Suppressor macrophage (primary cell): ENCODE results near the gene CLEC16A.
A peak's percentile ranks its signal among the peaks of the same experiment; 100 is the strongest.
"Not testable (repeated sequence)": the region's sequence is repeated elsewhere in the genome, so short reads cannot be mapped to it uniquely, and the experiment has no call there.

Experiments
- DNase-seq, 4 experiments: peaks; one replicate each; pipeline ENCODE4 v3.0.0-alpha.2; 2020 to 2022

CLEC16A gene

DNA sequence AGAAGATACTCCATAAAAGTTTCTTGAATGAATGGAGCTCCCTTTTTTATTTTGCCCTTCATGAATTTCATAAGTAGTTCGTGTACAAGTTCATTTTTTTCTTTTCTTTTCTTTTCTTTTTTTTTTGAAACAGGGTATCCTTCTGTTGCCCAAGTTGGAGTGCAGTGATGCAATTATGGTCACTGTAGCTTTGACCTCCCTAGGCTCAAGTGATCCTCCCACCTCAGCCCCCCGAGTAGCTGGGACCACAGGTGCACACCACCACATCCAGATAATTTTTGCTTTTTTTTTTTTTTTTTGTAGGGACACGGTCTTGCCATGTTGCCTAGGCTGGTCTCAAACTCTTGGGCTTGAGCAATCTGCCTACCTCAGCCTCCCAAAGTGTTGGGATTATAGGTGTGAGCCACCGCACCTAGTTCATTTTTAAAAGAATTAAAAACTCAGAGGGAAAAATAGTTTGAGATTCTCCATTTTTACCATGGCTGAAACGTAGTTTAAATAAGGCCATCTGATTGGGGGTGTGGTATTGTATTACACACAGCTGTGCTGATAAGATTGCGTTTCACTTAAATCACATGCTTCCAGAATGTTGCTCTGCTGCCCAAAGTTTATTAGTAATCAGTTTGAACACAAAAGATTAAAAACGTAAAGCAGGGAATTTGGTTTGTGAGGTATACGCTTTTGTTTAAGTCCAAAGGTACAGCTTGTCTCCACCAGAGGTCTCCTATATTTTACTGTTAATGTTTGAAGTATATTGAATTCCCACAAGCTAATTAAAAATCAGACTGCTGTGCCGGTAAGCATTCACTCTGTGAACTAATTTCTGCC lies 157.5 kb downstream of the CLEC16A start:
- no peak for DNase-seq

DNA sequence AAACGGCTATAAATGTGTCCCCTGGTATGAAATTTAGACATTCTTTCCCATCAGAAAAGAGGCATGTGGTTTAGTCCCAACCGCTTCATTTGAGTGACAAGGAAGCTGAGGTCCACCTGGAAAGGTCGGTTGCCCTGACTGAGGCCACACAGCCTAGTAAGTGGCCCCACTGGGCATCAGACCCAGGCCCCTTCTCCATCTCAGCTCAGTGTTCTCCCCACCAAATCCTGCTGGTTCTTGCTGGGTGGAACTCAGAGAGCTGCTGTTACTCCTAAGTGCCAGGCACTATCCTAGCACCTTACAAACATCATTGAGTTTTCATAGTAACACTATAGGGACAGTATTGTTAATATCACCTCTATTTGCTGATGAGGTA lies 158.1 kb downstream of the CLEC16A start:
- no peak for DNase-seq

DNA sequence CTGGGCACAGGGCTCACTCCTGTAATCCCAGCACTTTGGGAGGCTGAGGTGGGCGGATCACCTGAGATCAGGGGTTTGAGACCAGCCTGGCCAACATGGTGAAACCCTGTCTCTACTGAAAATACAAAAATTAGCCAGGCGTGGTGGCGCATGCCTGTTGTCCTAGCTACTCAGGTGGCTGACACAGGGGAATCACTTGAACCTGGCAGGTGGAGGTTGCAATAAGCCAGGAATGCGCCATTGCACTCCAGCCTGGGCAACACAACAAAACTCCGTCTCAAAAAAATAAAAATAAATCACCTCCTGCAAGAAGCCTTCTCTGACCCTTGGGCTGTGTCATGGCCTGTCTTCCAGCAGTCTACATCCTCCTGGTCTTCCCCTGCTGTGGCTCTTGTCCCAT lies 158.9 kb downstream of the CLEC16A start:
- not testable (repeated sequence) for DNase-seq

DNA sequence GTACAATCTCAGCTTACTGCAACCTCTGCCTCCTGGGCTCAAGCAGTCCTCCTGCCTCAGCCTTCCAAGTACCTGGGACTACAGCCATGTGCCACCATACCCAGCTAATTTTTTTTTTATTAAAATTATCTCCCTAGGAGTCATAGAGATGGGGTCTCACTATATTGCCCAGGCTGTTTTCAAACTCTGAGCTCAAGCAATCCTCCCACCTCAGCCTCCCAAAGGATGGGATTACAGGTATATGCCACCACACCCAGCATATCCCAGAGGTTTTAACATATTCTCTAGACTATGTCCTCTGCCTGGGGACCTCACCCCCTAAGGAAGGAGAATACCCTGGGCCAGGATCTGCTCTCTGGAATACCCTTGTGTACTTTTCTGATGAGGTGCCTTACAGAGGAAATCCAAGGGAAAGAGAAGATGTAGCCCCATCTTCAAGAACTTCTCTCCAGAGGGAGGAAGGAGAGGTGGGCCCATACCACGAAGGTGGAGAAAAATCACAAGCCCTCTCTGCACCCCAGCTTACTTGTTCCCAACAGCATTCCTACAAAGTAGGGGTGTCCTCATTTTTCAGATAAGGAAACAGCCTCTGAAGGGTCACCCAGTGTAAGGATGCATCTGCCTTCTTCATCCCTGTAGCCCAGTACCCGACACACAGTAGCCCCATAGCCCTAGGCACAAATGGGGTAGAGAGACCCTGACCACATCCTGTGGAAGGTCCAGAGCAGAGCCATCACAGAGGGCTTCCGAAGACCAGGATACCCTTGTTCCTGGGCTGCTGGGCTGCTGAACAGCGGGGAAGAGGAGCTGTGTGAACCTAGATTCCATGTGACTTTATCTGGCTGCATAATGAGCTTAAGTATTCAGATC lies 160.0 kb downstream of the CLEC16A start:
- DNase-seq: no peak

DNA sequence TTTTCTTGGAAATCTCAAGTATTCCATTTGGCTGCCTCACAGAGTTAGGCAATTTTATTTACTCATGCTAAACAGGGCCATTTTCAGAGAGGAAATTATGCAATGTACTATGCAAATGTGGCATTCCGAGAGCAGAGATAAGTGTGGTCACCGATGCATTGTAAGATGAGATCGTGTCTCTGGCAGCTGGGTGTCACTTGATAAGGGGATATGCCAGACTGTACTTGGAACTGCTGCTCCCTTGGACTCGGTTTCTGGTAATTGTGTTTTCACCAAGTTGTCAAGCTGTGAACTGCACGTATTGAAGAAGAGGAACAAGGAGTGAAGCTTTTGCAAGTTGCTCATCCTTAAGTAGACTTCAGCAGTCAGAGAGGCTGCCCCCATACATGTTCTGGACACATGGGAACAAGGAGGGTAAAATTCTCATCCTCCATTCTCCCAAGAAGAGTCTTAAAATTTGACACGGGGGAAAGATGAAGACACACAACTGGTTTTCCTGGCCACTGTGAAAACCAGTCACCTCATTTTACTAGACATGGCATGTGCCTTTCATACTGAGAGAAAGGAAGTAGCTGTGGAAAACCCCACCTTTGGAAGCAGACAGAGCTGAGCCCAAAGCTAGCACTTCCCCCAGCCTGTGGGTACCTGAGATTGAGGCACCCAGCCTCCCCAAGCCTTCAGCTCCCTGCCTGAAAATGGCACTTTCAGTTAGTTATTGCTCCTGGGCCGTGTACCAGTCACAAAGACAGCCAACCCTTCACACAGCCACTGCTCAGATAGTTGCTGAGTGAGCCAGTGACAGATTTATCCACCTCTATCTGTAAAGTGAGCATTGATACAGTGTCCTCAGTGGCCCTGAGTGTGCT lies 160.9 kb downstream of the CLEC16A start:
- DNase-seq: peak; percentile 54 to 76 (median 62)

DNA sequence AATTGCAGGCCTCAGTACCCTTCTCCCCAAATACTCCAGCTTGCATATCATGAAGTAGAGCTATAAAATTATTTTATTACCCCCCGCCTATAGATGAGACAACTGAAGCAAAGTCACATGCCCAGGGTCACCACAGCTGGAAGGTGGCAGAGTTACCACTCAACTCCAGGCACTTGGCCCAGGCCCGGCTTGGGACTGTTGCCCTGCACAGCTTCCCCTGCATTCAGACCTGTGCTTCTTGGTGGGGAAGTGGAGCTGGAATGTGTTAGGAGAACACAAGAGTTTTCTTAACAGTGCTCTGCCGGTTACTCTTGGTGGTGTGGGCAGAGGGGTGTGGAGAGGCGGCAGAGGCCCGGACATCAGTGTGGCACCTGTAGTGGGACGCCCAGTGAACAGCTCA lies 162.4 kb downstream of the CLEC16A start:
- no peak for DNase-seq

DNA sequence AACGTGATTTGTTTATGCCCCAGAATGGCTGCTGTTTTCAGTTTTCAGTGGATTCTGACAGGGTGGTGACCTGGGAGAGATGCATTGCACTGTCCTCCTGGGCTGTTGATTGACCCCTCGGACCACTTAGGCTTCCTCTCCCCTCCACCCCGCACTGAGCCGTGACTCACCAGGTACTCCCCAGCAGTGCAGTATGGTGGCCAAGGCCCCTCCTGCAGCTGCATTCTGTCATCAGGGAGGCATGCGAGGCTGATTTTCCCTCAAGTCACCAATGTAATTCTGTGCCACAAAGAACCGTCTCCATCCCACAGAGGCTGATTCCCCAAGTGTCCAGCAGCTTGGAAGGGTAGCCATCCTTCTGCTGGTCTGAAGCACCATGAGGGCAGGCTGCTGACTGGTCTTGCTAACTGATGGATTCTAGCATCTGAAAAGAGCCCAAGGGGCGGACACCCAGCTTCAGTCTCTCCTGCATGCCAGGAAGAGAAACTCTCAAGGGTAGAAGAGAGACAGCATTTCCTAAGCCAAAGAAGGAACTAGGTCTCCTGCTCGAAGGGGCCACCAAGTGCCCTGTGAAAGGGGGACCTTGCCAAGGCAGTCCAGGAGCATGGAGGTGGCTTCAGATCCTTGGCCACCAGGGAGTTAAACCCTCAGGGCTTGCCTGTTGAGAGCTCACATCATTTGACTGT lies 163.6 kb downstream of the CLEC16A start:
- DNase-seq: no peak

DNA sequence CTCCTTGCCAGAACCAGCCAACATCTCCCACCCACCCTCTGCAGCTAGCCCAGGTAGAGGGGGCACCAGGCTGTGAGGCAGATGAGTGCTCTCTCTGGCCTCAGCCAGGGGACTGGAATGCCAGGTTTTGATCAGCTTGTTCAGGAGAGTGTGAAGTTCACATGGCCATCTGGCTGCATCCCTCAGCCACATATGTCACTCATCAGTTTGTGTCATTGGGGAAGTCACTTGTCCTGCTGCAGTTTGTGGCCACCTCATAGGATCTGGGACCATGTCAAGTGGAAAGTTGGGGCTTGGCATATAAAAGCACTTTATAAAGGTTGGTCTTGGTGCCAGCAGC lies 164.1 kb downstream of the CLEC16A start:
- DNase-seq: no peak

DNA sequence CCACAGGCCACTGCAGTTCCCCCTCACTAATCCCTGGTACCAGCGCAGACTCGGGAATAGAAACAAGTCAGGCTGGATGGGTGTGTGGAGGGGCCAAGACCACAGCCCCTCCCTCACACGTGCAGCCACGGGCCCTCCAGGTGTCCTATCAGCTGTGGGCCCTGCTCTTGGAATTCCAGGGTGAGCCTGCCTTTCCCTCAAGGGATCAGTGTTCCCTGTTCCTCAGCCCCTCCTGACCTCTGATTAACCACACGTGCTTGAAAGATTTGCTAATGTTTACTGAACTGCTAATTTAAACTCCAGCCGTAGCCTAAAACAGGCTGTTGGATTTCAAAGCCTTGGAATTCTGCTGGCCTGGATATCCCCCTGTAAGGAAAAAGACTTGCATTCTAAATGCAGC lies 165.2 kb downstream of the CLEC16A start:
- DNase-seq: no peak

DNA sequence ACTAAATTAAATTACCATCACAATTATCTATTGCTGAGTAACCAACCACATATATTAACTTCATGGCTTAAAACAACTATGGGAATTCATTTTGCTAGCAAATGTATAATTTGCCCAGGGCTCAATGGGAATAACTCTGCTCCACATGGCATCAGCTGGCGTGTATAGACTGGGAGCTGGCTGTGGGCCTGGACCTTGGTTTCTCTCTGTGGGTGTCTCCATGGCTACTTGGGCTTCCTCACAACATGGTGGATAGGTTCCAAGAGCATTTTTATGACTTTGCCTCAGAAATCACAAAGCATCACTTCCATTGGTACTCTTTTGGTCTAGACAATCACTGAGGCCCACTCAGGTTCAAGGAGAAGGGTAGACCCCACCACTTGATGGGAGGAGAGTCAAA lies 166.8 kb downstream of the CLEC16A start:
- DNase-seq: no peak

DNA sequence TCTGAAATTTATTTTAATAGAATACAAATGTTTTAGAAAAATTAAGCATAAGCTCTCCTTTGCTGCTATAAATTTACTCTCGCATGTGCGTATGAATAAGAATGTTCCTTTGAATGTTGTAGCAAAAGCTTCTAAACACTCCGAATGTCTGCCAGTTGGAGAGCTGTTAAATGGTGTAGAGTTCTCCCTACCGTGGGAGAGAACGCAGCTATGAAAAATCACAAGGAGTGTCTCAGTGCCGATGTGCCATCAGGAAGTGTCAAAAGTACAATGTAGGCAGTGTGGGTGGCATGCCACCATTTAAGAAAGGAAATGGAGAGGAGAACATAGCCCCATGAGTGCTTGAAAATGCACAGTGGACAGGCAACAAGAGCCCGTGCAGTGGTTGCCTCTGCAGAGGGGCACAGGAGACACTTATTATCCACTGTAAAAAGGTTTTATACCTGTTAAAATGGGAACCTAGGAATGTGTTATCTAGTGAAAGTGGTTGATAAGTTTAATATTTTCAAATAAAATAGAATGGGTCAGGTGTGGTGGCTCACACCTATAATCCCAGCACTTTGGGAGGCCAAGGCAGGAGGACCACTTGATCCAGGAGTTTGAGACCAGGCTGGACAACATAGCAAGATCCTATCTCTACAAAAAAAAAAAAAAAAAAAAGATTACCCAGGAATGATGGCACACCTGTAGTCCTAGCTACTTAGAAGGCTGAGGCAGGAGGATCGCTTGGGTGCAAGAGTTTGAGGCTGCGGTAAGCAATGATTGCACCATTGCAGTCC lies 167.7 kb downstream of the CLEC16A start:
- DNase-seq: peak in 2 of 4 experiments; percentile 14 to 16

DNA sequence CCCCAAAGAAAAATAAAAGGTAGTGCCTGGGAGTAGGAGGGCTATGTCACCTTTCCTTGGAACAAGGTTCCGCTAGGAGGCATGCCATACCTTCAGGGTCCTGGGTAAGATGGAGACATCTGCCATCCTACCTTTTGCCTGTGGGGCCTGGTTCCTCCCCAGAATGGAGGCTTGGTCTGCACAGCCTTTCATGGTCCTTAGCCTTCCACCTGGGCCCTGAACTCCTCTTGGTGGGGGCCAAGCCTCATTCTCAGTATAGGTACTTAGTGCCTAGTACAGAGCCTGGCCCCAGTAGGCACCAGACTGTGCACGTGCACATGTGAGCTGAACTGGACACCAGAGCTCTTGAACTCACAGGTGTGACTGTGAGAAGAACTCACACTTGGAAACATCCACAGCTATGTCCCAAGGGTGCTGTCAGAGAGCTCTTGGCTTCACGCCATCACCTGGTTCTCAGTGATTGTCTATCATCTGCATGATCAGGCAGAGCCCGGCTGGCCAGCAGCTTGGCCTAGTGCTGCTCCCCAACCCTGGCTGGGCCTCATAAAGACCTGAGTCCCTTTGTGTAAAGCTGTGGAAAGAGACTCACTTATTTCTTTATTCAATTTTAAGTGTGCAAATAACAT lies 168.5 kb downstream of the CLEC16A start:
- no peak for DNase-seq

DNA sequence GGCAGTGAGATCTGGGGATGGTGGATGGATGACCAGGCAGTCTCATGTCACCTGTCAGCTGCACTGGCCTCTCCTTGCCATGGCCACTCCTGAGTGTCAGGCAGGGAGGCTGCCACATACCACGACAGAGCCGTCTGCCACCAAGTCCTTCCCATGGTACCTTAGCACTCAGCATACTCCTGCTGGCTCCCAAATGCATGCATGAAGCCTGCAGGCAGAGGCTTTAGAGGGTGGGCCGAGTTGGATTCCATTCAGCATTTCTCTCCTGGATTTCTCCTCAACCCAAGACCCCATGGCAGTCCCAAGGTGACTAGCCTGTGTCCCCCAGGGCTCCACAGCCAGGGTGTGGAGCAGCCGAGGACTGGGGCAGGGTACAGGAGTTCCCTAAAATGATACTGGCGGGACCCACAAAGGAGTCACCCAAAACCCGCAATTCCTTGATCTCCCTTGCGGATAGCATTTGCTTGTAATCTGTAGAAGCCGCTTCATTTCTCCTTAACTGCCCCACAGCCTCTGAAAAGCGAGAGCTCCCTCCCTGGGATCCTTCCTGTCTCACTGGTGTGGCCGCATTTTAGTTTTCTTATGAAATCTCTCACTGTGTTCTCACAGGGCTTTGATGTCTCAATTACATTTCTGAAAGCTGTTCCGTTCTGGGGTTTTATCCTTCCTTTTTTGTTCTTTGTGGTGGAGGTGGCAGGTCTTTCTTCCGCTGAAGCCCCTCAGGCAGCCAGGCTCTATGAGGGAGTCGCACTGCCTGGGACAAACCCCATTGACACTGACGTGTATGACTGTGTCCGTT lies 170.2 kb downstream of the CLEC16A start:
- peak in 3 of 4 experiments; percentile 23 to 39 (median 38) for DNase-seq

DNA sequence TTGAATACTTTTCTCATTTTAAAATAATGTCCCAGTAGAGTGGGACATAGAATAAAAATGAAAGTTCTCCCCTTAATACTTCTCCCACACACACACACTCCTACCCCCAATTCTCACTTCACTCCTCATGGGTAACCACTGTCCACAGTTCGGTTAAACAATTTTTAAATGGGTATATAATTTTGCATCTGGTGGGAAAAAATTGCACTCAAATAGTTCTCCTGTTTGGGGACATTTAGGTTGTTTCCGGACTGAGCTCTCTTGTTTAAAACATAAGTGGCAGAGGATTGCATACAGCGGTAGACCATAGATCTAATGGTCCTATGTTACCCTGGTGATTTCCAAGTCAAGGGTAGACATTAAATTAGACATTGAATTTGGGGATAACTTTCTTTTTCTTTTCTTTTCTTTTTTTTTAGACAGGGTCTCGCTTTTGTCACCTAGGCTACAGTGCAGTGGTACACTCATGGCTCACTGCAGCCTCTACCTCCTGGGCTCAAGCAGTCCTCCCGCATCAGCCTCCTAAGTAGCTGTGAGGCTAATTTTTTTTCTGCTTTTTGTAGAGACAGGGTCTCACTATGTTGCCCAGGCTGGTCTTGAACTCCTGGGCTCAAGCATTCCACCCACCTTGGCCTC lies 173.3 kb downstream of the CLEC16A start:
- DNase-seq: no peak

DNA sequence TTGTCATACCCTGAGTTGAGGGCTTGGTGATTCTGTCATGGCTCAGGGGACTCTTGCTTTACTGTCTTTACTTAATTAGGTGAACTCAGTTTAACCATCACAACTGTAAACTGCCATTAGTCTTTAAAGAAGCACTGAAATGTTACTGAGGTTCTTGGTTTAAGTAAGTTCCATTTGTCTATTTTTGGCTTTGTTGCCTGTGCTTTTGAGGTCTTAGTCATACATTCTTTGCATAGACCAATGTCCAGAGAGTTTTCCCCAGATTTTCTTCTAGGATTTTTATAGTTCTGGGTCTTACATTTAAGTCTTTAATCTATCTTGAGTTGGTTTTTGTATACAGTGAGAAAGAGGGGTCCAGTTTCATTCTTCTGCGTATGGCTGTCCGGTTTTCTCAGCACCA lies 174.1 kb downstream of the CLEC16A start:
- DNase-seq: no peak

DNA sequence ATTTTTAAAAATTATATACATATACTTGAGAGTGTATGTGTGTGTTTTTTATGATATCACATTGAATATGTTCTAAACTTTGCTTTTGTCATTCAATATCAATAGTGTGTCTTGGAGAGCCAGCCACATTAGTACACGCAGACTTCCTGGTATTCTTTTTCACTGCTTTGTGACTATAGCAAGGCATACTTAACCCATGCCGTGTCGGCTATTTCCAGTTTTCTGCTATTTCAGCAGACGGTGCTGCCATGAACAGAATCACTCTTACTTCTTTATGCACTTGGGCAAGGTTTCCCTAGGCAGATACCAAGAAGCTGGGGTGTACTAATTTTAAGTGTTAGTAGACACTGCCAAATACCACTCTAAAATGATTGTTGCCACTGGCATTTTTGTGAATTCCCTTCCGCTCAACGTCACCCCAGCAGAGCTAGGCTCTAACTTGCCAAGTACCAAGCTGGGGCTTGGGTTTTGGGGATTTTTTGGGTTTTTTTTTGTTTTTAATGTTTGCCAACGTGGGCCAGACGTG lies 176.8 kb downstream of the CLEC16A start:
- no peak for DNase-seq

DNA sequence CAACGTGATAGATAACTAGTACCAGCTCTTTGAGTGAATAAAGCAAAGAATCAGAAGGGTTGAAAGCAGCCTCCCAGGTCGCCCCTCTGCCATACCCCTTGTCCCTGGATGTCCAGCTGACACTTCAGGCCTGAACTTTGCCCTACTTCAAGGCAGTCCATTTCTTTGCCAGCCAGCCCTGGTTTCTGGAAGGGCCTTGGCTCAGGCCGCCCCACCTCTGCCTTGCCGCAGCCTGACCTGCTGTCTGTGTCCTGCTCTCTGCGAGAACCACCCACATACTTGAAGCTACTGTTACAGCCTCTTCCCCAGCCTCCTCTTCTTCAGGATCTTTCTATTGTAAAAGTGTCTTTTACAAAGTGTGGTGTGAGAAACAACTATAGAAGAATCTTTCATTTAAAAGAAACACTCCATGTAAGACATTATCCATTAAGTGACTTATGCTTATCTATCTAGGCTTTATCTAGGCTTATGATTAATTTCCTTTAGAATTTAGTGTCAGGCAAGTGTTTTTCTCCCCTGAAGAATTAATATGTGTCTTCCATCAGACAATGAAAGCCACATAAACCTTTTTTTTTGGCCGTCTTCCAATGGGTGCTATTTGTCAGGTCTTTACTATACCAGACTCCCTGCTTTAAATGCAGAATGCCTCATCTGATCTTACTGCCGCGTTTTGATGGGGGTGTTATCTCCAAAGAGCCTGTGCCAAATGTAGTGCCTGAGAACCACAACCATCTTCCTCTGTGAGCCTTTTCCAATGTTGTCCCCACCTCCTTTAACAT lies 177.7 kb downstream of the CLEC16A start:
- no peak for DNase-seq

DNA sequence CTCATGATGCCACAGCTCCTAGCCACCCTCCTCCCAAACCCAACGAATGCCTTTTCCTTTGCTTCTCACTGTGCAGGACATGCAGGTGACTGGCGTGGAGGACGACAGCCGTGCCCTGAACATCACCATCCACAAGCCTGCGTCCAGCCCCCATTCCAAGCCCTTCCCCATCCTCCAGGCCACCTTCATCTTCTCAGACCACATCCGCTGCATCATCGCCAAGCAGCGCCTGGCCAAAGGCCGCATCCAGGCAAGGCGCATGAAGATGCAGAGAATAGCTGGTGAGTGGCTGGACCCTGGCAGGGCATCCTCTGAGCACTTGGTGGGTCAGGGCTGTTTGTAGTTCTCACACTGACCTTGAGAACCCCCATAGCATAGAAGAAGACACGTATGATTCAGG lies 179.3 kb downstream of the CLEC16A start:
- DNase-seq: no peak

DNA sequence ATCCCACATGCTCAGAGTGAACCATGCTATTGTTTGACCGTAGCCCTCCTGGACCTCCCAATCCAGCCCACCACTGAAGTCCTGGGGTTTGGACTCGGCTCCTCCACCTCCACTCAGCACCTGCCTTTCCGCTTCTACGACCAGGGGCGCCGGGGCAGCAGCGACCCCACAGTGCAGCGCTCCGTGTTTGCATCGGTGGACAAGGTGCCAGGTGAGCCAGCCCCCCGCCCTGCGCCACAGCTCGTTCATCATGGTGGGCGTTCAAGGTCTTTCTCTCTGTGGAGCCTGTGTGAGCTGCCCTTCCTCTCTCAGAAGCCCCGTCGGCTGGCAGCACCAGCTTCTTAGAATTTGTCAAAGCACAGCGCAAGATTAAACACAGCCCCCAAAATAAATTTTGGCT lies 181.6 kb downstream of the CLEC16A start:
- DNase-seq: no peak
